Nephron progenitor cell (in vitro differentiated cells): ENCODE data around the gene ZNF366.

ENCODE experiments used
- DNase-seq: peaks from one replicate; pipeline ENCODE4 v3.0.0; 2021
- H3K27ac Mint-ChIP-seq: 2 replicates; pipeline ENCODE4 v1.8.0; 2021; ENCODE audit warnings: mild to moderate bottlenecking, moderate library complexity, mixed read lengths
- H3K27me3 Mint-ChIP-seq: 2 replicates; pipeline ENCODE4 v1.8.0; 2021; ENCODE audit warnings: mild to moderate bottlenecking, low read depth, mixed read lengths; ENCODE audit not compliant: poor library complexity
- H3K36me3 Mint-ChIP-seq: 2 replicates; pipeline ENCODE4 v1.8.0; 2021; ENCODE audit warnings: low read depth, mixed read lengths
- H3K4me1 Mint-ChIP-seq: 2 replicates; pipeline ENCODE4 v1.8.0; 2021; ENCODE audit warnings: mixed read lengths
- H3K4me3 Mint-ChIP-seq: 2 replicates; pipeline ENCODE4 v1.8.0; 2021; ENCODE audit warnings: mild to moderate bottlenecking, moderate library complexity, mixed read lengths
- H3K9me3 Mint-ChIP-seq: 2 replicates; pipeline ENCODE4 v1.8.0; 2021; ENCODE audit warnings: mild to moderate bottlenecking, moderate library complexity, mixed read lengths
- CTCF ChIP-seq: fragments of 200-600 bp; sonication (generic); IDR thresholded peaks from 2 replicates; pipeline ENCODE4 v1.5.0; 2021; ENCODE audit warnings: antibody characterized with exemption

ZNF366 gene

GRCh38 chr5:72486371-72486770 lies 20.8 kb downstream of the ZNF366 start:
- H3K4me3 Mint-ChIP-seq, result no peak overlapping the region
- no peaks in the 10 kb centered on the region for H3K36me3 Mint-ChIP-seq

GRCh38 chr5:72485430-72485974 lies 21.7 kb downstream of the ZNF366 start:
- Mint-ChIP-seq H3K4me1 (peaks cover 35% of the 10 kb centered on the region), H3K36me3 (no peaks in the 10 kb centered on the region), H3K27me3 (peaks cover 6% of the 10 kb centered on the region), H3K27ac (peak overlapping the region; percentile 2), H3K9me3 (no peaks in the 10 kb centered on the region), H3K4me3 (no peak overlapping the region)
- TF ChIP-seq CTCF, result no peak
- DNase-seq, result no peak

More at GRCh38 chr5:72486371-72486770, 20.8 kb downstream of the ZNF366 start:
- Mint-ChIP-seq H3K4me1 (peaks cover 29% of the 10 kb centered on the region), H3K27me3 (peaks cover 6% of the 10 kb centered on the region), H3K9me3 (no peaks in the 10 kb centered on the region), H3K27ac (no peak overlapping the region)
- no peak for TF ChIP-seq CTCF
- DNase-seq, result no peak

- Mint-ChIP-seq H3K36me3 (no peaks in the 10 kb centered on the region), H3K27ac (no peak overlapping the region), H3K4me3 (no peak overlapping the region), H3K27me3 (peaks cover 9% of the 10 kb centered on the region), H3K4me1 (peaks cover 25% of the 10 kb centered on the region), H3K9me3 (no peaks in the 10 kb centered on the region)
- TF ChIP-seq CTCF, result no peak
- DNase-seq, result no peak
These were observed 25.2 kb downstream of the ZNF366 start for GRCh38 chr5:72482046-72482445.

GRCh38 chr5:72480841-72481240 lies 26.4 kb downstream of the ZNF366 start:
- Mint-ChIP-seq H3K27me3 (peaks cover 6% of the 10 kb centered on the region), H3K36me3 (no peaks in the 10 kb centered on the region), H3K4me3 (no peak overlapping the region), H3K27ac (no peak overlapping the region), H3K4me1 (peaks cover 13% of the 10 kb centered on the region), H3K9me3 (no peaks in the 10 kb centered on the region)
- no peak for TF ChIP-seq CTCF
- no peak for DNase-seq

- no peaks in the 10 kb centered on the region for H3K9me3 Mint-ChIP-seq
These were observed 27.3 kb downstream of the ZNF366 start for GRCh38 chr5:72479921-72480320.

More at GRCh38 chr5:72479921-72480320, 27.3 kb downstream of the ZNF366 start:
- Mint-ChIP-seq H3K27ac (no peak overlapping the region), H3K4me1 (peaks cover 5% of the 10 kb centered on the region), H3K36me3 (no peaks in the 10 kb centered on the region), H3K4me3 (no peak overlapping the region), H3K27me3 (peaks cover 6% of the 10 kb centered on the region)
- TF ChIP-seq CTCF, result no peak
- DNase-seq, result no peak
